NT2/D1 (cell line): Measurements from ENCODE around the gene SPEM1.

ENCODE experiments used
- SUZ12 ChIP-seq: IDR thresholded peaks from 2 replicates; pipeline ENCODE4 v1.6.1; 2011; ENCODE audit not compliant: insufficient read length, insufficient read depth; ENCODE audit errors: extremely low read depth
- YY1 ChIP-seq: IDR thresholded peaks from 2 replicates; pipeline ENCODE4 v1.6.1; 2011; ENCODE audit not compliant: insufficient read length, insufficient read depth
- ZNF274 ChIP-seq: IDR thresholded peaks from 2 replicates; pipeline ENCODE4 v1.6.1; 2011; ENCODE audit warnings: mild to moderate bottlenecking, low read depth, low read length

- TF ChIP-seq SUZ12 (no peak), ZNF274 (no peak), YY1 (no peak)
These were observed 21.1 kb downstream of the SPEM1 start for GRCh38 chr17:7441266-7441665.
